ENCODE results near the gene NCOR1. TPM values are rescaled to one million over a fixed set of nuclear protein-coding genes. Genes with fewer than 3 reads are reported as not detected.
"Not testable (repeated sequence)": the region's sequence is repeated elsewhere in the genome, so short reads cannot be mapped to it uniquely, and the experiment has no call there.

Gene NCOR1
- total RNA-seq, 1 experiment from 2014 or later = 127 TPM

DNA sequence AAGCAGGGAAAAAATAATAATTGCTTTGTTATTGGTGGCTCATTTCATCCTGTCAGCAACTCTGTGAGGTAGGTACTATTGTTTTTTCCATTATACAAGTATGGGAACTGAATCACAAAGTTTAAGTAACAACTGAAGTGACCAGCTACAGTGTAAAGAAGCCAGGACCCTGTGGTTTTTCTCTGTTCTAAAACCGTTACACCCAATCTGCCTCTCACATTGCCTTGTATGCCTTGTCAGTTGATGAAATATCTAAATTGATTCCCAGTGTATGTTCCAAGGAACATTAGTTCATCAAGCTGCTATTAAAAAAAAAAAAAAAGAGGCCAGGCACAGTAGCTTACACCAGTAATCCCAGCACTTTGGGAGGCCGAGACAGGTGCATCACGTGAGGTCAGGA is 7.1 kb upstream of the NCOR1 start:
- CTCF ChIA-PET = no interaction called here
- BruUV-seq (replicated peaks) = no TSS peak
- intact Hi-C loops (cut with micrococcal nuclease) = no loop called here

GRCh38 chr17:16217002-16217635 is 1.8 kb upstream of the NCOR1 start, which contains the start of gene PIGL:
Gene PIGL, plus strand, starts transcription at chr17:16217210. Its CDS starts 17 bp downstream, at chr17:16217227.
- intact Hi-C loops (cut with micrococcal nuclease) = loop anchor here (5.0 to 10.0 kb wide), 3 partner anchors 45 to 112 kb away; no protein-coding TSS in a partner anchor
- peaks cover 32% of the 10 kb centered on the region for H3K4me1 ChIP-seq (ENCODE audit: insufficient read depth, low read length)
- peak within 1 kb of the TSS; percentile 87 for H2AFZ ChIP-seq (ENCODE audit: low read length)
- no peaks in the 10 kb centered on the region for H3K27me3 ChIP-seq (ENCODE audit: low read length)
- CTCF ChIA-PET = no interaction called here
- peak within 1 kb of the TSS; percentile 89 for H3K4me2 ChIP-seq (ENCODE audit: low read length)
- peaks cover 95% of the 10 kb centered on the region for H3K79me2 ChIP-seq (ENCODE audit: low read length)
- peak; percentile 97 for DNase-seq
- peak; percentile 53 for ATAC-seq
- peak within 1 kb of the TSS; percentile 86 for H3K27ac ChIP-seq (ENCODE audit: low read length)
- peaks cover 22% of the 10 kb centered on the region for H4K20me1 ChIP-seq (ENCODE audit: low read length)
- no peaks in the 10 kb centered on the region for H3K36me3 ChIP-seq (ENCODE audit: low read depth, low read length)
- TF ChIP-seq EZH2phosphoT487 (IDR thresholded peaks at IDR 0.05; ENCODE audit: borderline replicate concordance, low read length) = no peak
- TF ChIP-seq EZH2 (IDR thresholded peaks at IDR 0.05; ENCODE audit: low read length, unreplicated experiment) = no peak
- no peak for TF ChIP-seq CTCF (conservative IDR thresholded peaks at IDR 0.05; ENCODE audit: low read depth, low read length)
- peak within 1 kb of the TSS; percentile 97 for H3K9ac ChIP-seq (ENCODE audit: low read length)
- H3F3A ChIP-seq (ENCODE audit: low read length, unreplicated experiment) = peaks cover 4% of the 10 kb centered on the region
- H3K9me3 ChIP-seq (ENCODE audit: low read length) = no peaks in the 10 kb centered on the region
- no peaks in the 10 kb centered on the region for H3K9me2 ChIP-seq (replicated peaks; ENCODE audit: low read length)
- POLR2A ChIA-PET (ENCODE audit: unreplicated experiment) = interaction anchor here (0.5 to 0.6 kb wide), 2 partner anchors 9 to 47 kb away, joined by 4 to 30 read pairs; no protein-coding TSS in a partner anchor
- TSS peak; percentile 75 for BruUV-seq (replicated peaks)
- H3K4me3 ChIP-seq (ENCODE audit: low read length) = peak within 1 kb of the TSS; percentile 94

More for the DNA sequence above, 7.1 kb upstream of the NCOR1 start:
- no peaks in the 10 kb centered on the region for H3K36me3 ChIP-seq (ENCODE audit: low read depth, low read length)
- H3K27ac ChIP-seq (ENCODE audit: low read length) = no peak overlapping the region
- no peaks in the 10 kb centered on the region for H4K20me1 ChIP-seq (ENCODE audit: low read length)
- no peak for TF ChIP-seq CTCF (conservative IDR thresholded peaks at IDR 0.05; ENCODE audit: low read depth, low read length)
- TF ChIP-seq EZH2 (IDR thresholded peaks at IDR 0.05; ENCODE audit: low read length, unreplicated experiment) = no peak
- TF ChIP-seq EZH2phosphoT487 (IDR thresholded peaks at IDR 0.05; ENCODE audit: borderline replicate concordance, low read length) = no peak
- no peak for ATAC-seq
- H3K27me3 ChIP-seq (ENCODE audit: low read length) = no peaks in the 10 kb centered on the region
- DNase-seq = no peak
- H3K9ac ChIP-seq (ENCODE audit: low read length) = no peak overlapping the region
- peaks cover 8% of the 10 kb centered on the region for H3K4me1 ChIP-seq (ENCODE audit: insufficient read depth, low read length)
- H3K4me3 ChIP-seq (ENCODE audit: low read length) = no peak overlapping the region
- no peak overlapping the region for H3K4me2 ChIP-seq (ENCODE audit: low read length)
- no peaks in the 10 kb centered on the region for H3K9me2 ChIP-seq (replicated peaks; ENCODE audit: low read length)
- H3F3A ChIP-seq (ENCODE audit: low read length, unreplicated experiment) = no peaks in the 10 kb centered on the region
- no peaks in the 10 kb centered on the region for H3K9me3 ChIP-seq (ENCODE audit: low read length)
- no peak overlapping the region for H2AFZ ChIP-seq (ENCODE audit: low read length)
- peaks cover 94% of the 10 kb centered on the region for H3K79me2 ChIP-seq (ENCODE audit: low read length)
- POLR2A ChIA-PET (ENCODE audit: unreplicated experiment) = no interaction called here

DNA sequence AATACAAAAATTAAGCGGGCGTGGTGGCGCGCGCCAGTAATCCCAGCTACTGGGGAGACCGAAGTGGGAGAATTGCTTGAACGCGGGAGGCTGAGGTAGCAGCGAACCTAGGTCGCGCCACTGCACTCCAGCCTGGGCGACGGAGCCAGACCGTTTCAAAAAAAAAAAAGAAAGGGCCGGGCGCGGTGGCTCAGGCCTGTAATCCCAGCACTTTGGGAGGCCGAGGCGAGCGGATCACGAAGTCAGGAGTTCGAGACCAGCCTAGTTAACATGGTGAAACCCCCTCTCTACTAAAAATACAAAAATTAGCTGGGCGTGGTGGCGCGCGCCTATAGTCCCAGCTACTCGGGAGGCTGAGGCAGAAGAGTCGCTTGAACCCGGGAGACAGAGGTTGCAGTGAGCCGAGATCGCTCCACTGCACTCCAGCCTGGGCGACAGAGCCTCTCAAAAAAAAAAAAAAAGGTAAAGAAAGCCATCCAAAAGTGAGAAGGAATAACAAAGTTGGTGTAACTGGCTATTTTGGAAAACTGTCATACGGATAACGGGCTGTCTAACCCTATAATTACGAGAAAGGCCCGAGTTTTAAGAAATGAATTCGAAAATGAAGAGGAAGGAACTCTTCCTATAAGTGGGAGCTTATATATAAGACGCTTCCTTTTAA is 1.1 kb upstream of the NCOR1 start:
- Histone ChIP-seq H3K79me2 (ENCODE audit: low read length) (peaks cover 97% of the 10 kb centered on the region), H2AFZ (ENCODE audit: low read length) (peak overlapping the region; percentile 80), H3K27ac (ENCODE audit: low read length) (peak overlapping the region; percentile 86), H4K20me1 (ENCODE audit: low read length) (peaks cover 27% of the 10 kb centered on the region), H3K4me3 (ENCODE audit: low read length) (peak overlapping the region; percentile 94), H3K4me1 (ENCODE audit: insufficient read depth, low read length) (peaks cover 32% of the 10 kb centered on the region), H3K9ac (ENCODE audit: low read length) (peak overlapping the region; percentile 97), H3K4me2 (ENCODE audit: low read length) (peak overlapping the region; percentile 89)
- H3K9me2 ChIP-seq (replicated peaks; ENCODE audit: low read length); ATAC-seq; CTCF ChIA-PET; H3F3A ChIP-seq (ENCODE audit: low read length, unreplicated experiment); BruUV-seq (replicated peaks); H3K36me3 ChIP-seq (ENCODE audit: low read depth, low read length); H3K27me3 ChIP-seq (ENCODE audit: low read length); DNase-seq; H3K9me3 ChIP-seq (ENCODE audit: low read length): not testable (repeated sequence)
- POLR2A ChIA-PET (ENCODE audit: unreplicated experiment) = interaction anchor here (0.5 to 0.6 kb wide), 3 partner anchors 8 to 66 kb away, joined by 4 to 30 read pairs (median 5); no protein-coding TSS in a partner anchor
- intact Hi-C loops (cut with micrococcal nuclease) = loop anchor here (5.0 to 10.0 kb wide), 3 partner anchors 44 to 112 kb away; no protein-coding TSS in a partner anchor

Data from PC-3 (cell line).